GM18907 (cell line): ENCODE results near the gene PLEKHG2.
A peak's percentile ranks its signal among the peaks of the same experiment; 100 is the strongest.
"Not testable (repeated sequence)": the region's sequence is repeated elsewhere in the genome, so short reads cannot be mapped to it uniquely, and the experiment has no call there.

Experiments
- ATAC-seq: cut with Tn5 transposase; IDR thresholded peaks from one replicate; pipeline ENCODE4 v1.9.1; 2021; ENCODE audit warnings: mild to moderate bottlenecking, moderate library complexity; ENCODE audit not compliant: unreplicated experiment

PLEKHG2 gene, protein sequence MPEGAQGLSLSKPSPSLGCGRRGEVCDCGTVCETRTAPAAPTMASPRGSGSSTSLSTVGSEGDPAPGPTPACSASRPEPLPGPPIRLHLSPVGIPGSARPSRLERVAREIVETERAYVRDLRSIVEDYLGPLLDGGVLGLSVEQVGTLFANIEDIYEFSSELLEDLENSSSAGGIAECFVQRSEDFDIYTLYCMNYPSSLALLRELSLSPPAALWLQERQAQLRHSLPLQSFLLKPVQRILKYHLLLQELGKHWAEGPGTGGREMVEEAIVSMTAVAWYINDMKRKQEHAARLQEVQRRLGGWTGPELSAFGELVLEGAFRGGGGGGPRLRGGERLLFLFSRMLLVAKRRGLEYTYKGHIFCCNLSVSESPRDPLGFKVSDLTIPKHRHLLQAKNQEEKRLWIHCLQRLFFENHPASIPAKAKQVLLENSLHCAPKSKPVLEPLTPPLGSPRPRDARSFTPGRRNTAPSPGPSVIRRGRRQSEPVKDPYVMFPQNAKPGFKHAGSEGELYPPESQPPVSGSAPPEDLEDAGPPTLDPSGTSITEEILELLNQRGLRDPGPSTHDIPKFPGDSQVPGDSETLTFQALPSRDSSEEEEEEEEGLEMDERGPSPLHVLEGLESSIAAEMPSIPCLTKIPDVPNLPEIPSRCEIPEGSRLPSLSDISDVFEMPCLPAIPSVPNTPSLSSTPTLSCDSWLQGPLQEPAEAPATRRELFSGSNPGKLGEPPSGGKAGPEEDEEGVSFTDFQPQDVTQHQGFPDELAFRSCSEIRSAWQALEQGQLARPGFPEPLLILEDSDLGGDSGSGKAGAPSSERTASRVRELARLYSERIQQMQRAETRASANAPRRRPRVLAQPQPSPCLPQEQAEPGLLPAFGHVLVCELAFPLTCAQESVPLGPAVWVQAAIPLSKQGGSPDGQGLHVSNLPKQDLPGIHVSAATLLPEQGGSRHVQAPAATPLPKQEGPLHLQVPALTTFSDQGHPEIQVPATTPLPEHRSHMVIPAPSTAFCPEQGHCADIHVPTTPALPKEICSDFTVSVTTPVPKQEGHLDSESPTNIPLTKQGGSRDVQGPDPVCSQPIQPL (N-terminal part only)

DNA sequence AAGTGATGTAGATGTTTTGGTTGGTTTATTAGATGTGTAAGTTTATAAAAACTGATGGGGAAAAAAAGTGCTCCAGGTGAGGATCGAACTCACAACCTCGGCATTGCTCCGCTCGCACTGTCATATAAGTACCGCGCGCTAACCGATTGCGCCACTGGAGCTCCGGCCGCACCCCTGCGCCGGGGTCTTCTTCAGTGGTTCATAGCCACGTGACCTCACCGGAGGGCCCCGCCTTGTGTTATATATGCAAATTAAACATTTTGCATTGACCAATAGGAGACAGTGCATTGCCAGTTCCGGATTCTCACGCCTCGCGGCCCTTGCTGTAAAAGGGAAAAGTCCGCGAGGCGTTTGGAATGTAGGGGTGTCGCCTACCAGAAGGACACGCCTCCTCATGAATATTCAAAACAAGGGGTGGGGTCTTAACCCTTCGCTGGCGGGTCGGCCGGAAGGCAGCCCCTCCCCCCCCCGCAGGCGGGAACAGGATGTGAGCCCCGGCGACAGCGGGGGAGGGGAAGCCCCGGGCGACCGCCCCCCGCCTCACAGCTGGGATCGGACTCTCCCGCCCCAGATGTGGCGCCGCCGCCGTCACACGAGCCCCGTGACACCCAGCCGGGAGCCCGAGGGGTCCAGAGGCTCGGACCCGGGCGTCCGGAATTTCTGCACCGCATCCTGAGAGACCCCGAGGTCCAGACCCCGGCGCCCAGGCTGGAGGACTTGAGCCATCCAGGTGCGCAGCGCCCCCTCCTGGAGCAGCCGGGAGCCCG lies at the start of gene PLEKHG2:
PLEKHG2 (plus strand) TSS at position 570 of the 767 bp plus-strand sequence. CDS start 1,418 bp downstream, outside the sequence.
- ATAC-seq: peak; percentile 66

DNA sequence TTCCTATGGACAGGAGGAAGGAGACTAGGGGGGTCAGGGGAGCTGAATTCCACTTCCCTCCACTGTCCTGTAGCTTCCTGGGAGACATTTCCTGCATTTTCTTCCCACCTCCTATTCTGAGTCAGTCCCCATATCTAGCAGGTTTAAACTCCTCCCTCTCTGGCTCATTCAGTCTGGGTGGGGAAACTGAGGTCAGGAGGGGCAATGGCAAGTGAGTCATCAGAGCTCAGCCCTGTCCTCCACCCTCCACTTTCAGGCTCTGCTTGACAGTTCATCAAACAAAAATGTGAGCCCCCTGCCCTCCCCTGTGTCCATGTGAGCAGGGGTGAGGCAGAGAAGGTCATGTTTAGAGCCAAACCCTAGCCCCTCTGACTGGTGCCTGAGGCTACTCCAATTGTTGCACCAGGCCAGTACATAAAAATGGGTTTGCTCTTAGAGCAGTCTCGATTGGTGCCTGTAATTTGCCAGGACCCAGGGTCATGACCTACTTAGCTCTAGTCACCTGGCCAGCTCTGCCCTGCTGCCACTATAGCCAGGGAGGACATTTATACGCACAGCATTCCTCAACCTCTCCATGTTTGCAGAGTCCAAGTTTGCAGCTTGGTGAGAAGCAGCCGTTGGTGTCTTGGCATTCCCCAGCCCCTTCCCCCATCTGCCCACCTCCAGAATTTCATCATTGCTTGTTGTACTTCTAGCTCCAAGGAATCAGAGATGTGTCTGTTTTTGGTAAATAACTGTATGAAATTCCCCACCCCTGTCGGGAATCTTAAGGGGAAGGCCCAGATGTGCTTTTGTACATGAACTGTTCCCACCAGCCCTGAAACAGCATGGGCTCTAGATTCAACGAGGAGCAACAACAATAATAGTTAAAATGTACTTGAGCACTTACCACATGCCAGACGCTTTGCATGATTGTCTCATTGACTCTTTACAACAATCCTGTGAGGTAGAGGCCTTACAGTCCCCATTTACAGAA lies 49.5 kb upstream of the PLEKHG2 start:
- ATAC-seq: no peak

DNA sequence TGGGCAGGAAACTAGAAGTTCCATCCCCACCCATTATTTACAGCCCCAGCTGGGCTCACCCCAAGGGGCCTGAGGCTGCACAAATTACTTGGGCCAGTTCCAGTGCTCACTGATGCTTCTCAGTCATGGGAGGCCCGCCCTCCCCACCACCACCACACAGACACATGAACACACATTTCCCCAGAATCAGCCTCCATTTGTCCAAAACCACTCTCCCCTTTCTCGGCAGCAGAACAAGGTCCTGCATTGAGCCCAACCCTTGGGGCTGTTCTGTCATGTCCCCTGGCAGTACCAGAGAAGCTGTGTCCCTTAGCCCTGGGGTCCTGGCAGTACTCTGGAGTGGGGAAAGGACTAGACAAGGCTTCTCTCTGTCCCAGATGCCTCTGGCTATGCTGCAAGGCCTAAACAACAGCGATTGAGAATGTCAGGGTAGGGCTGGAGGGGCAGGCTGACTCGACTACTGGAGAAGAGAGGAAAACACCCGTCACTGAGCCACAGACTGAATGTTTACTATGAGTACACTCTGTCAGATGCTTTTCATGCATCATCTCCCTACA lies 48.5 kb upstream of the PLEKHG2 start:
- no peak for ATAC-seq

DNA sequence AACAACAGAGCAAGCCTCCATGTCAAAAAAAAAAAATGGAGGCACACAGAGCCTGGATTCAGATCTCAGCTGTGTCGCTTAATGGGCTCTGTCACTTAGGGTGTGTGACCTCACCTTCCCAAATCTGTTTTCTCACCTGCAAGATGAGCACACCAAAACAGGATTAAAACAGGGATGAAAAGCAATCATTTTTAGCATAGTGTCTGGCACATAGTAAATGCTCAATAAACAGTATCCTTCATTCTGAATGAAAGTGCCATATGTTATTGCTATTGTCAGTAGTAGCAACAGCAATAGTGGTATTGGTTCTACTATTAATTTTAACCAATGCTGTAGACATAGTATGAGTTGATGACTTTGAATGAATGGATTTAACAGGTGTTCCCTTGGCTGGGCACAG lies 46.9 kb upstream of the PLEKHG2 start:
- no peak for ATAC-seq

DNA sequence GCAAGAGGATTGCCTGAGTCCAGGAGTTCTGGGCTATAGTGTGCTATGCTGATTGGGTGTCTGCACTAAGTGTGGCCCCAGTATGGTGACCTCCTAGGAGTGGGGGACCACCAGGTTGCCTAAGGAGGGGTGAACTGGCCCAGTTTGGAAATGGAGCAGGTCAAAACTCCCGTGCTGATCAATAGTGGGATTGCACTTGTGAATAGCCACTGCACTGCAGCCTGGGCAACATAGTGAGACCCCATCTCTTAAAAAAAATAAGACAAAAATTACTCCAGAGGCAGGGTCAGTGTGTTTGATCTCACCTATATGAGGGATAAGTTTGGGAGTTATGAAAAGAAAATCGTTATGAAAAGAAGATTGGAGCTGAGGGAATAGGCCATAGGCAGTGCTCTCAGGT lies 43.3 kb upstream of the PLEKHG2 start:
- ATAC-seq: no peak

DNA sequence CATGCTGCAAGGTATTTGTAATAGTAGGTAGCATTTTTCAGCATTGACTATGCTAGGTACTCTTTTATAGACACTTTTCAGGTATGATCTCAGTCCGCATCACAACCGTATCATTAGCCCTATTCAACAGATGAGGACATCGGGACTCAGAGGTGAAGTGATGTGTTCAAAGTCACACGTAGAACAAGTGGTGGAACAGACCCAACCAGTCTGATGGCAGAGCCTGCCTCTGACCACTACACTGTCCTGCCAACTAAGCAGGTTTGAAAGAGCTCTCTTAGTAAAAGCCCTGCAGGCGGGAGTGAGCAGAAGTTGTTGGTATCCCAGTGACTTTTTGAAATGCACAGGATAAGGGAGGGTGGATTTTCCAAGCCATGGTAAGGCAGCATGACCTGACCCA lies 41.7 kb upstream of the PLEKHG2 start:
- no peak for ATAC-seq

DNA sequence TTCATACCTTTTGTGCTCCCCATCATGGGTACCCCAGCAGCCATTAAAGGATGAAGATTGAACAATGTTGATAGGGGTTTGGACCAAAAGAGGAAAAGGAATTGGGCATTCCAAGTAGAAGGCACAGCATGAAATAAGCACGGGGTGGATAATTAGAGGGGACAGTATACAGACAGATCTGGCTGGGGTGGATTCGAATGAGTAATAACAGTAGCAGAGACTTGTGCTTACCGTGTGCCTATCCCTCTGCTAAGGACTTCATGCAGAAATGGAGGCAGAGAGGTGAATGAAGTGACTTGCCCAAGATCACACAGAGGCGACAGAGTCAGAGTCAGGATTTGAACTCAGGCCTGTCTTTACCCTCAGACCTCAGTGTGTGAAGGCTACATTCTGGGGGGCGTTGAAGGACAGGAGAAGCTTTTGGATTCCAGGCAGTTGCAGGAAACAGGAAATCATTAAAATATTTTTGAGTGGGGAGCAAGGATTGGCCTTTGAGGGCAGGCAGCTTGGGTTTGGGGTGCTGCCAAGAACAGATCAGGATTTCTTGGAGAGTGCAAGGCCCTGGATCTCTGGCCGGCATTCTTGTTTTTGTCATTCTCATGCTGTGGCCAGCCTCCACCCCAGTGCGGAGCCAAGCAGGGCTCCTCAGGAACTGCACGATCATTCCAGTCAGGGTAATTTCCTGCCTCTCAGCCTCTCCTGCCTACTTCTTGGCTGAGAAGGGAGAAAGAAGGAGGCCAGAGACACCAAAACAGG lies 40.2 kb upstream of the PLEKHG2 start:
- ATAC-seq: no peak

DNA sequence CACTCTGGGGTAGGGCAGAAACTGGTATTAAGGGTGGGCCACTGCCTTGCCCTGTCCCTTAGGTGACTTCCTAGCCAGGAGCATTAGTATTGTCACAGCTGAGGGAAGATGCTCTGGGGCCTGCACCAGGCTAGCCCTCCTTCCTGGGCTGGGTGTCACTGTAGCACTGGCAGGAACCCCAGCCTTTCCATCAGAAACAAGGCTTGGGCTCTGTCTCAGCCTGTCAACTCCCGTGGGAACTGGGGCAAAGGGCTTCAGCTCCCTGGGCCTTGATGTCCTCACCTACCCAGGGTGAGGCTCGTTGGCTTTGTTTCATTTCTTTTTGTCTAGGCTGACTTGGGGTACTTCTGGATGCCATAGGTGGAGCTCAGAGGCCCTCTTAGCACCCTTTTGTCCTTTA lies 39.5 kb upstream of the PLEKHG2 start:
- ATAC-seq: no peak

DNA sequence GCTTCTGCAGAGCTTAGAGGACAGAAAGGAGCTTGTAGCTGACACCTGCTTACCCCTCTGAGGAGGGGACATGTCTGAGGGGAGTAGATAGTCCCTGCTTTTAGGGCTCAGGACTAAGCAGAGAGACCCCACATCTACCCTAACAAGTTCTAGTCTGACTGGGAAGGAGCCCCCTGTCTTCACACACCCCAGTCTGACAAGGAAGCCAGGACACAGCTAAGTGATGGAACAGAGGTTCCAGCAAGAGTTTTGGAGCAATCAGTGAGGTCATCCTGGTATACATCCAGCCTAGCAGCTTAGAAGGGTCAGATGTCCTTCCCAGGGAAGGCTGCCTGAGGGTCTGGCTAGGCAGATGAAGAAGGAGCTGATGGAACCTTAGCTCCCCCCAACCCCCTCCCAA lies 36.5 kb upstream of the PLEKHG2 start:
- no peak for ATAC-seq

DNA sequence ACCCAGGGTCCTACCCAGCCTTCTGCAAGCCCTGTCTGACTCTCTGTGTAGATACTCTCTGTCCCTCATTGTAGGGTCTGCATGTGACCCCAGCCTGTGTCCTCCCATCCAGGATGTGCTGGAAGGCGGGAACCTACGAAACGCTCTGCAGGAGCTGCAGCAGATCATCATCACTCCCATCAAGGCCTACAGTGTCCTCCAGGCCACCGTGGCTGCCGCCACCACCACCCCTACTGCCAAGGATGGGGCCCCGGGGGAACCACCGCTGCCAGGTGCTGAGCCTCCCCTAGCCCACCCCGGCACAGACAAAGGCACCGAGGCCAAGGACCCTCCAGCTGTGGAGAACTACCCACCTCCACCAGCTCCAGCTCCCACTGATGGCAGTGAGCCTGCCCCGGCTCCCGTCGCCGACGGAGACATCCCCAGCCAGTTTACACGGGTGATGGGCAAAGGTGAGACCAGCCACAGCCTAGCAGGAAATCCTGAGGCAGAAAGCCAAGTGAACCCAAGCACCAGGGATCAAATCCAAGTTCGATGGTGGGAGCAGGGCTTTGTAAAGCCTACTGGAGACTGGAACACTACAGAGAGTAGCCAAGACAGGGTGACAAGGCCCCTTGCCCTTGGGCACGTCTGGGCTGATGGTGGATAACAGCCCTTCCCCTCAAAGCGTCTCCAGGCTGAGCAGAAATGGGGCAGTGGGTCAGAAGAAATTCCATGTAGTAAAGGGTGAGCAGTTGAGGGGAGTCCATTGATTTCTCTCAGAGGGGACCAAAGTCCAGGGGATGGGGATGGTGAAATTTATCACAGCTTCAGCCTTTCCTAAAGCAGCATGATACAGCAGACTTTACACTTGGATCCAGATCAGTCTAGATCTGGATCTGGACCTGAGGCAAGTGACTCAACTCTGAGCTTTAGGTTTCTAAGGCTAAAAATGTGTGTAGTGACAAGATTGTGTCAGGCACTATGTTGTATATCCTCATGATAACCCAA lies 34.8 kb upstream of the PLEKHG2 start:
- ATAC-seq: no peak

DNA sequence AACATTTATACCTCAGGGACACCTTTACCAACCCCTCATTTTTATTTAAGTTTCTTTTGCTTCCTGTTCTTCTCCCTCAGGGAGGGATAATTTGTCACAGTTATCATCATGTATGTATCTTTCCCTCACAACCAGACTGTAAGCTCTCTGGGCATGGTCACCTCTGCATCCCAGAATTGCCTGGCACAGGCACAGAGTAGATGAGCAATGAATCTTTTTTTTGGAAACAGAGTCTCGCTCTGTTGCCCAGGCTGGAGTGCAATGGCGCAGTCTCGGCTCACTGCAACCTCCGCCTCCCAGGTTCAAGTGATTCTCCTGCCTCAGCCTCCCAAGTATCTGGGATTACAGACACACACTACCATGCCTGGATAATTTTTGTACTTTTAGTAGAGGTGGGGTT lies 33.1 kb upstream of the PLEKHG2 start:
- ATAC-seq: not testable (repeated sequence)

DNA sequence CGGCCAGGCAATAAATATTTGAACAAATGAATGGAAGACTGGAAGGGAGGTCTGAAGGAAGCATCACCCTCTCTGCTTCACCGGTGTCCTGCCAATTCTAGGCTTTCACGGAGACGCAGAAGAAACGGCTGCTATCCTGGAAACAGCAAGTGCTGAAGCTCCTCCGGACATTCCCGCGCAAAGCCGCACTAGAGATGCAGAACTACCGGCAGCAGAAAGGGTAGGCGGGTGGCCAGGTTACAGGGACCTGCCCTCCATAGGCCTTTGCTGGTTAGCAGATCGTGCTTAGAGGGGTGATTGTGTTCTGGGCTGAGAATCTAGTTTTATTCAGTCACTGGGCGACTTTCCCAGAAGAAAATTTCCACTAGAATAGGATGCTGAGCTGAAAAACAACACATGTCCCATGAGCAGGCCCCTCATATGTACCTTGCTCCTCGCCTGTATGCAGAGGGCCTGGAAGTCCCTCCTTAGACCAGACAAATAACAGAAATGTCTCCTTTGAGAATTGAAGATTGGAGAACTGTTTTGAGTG lies 32.5 kb upstream of the PLEKHG2 start:
- ATAC-seq: no peak

DNA sequence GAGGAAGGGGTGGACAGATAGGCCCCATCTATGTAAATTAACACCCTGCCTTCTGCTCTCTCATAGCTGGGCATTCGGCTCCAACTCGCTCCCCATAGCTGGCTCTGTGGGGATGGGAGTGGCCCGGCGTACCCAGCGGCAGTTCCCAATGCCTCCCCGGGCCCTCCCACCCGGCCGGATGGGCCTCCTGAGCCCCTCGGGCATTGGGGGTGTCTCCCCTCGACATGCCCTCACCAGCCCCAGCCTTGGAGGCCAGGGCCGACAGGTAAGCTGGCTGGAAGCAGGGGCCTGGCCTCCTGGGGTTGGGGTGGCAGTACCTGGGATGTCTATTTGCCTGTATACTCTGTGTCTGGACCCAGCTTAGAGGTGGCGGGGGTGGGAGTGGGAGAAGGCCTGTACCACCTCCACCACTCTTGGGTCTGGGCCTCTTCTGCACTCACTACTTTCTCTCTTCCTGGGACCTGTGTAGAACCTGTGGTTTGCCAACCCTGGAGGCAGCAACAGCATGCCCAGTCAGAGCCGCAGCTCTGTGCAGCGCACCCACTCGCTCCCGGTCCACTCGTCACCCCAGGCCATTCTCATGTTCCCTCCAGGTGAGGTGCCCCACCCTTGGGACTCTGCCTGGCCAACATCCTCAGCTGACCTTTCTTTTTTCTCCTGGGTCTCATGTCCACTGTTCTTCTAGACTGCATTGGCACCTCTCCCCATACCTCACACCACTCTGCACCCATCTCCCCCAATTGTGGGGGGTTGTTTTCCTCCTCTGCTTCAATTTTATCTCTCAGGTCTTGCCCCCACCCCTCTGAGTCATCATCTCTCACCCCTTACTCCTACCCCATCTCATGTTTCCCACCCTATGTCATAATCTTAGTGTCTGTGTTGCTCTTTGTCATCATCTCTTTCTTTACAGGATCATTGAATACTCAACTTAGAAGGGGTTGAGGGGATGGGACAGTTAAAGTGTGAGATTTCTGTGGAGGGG lies 31.7 kb upstream of the PLEKHG2 start:
- no peak for ATAC-seq

DNA sequence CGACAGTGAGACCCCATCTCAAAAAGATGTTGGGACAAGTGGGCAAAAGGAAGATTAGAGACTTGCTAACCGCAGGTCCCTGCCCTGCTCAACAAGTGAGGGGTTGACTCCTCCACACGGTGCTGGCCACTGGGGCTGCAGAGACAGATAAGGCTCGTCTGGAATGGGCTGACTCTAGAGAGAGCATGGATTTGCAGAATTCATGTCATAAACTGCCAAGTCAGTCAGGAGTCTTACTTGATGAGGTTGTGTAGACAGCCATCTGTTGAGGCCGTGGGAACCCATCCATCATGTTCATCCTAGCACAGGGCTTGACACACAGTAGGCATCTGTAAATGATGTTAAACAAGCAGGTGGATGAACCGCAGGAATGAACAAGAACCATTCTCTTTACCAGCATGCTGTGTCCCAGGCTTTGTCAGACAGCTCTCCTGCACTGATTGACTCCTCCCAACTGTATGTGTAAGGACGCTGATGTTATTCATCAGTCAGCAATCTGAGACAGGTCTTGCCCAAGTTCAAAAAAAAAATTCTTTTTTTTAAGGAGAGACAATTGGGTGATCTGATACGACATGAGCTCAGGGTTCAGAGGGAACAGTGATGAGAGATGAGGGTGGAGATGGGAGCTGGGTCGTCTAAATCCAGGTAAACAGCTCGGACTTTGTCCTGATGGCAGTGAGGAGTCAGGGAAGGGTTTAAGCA lies 30.4 kb upstream of the PLEKHG2 start:
- no peak for ATAC-seq
